HPDE6-E6E7 (cell line): Measurements from ENCODE around the gene TIRAP.

Source experiments
- DNase-seq: peaks from one replicate; pipeline ENCODE4 v3.0.0; 2011; ENCODE audit warnings: missing footprints; ENCODE audit errors: extremely low spot score

Gene TIRAP

GRCh38 chr11:126322996-126323395 lies 40.1 kb downstream of the TIRAP start:
- DNase-seq, result no peak

GRCh38 chr11:126327281-126328000 lies 44.5 kb downstream of the TIRAP start:
- no peak for DNase-seq

- DNase-seq, result no peak
These were observed 45.1 kb downstream of the TIRAP start for GRCh38 chr11:126328001-126328390.

GRCh38 chr11:126328444-126328843 lies 45.6 kb downstream of the TIRAP start:
- no peak for DNase-seq

GRCh38 chr11:126328938-126329643 lies 46.2 kb downstream of the TIRAP start:
- DNase-seq, result no peak

GRCh38 chr11:126329644-126330211 lies 46.8 kb downstream of the TIRAP start:
- no peak for DNase-seq

GRCh38 chr11:126331286-126331685 lies 48.4 kb downstream of the TIRAP start:
- DNase-seq, result no peak

- DNase-seq, result peak; percentile 86
These were observed 49.4 kb downstream of the TIRAP start for GRCh38 chr11:126332221-126332711.

GRCh38 chr11:126333142-126333541 lies 50.2 kb downstream of the TIRAP start:
- DNase-seq, result no peak

GRCh38 chr11:126334659-126335462 lies 52.0 kb downstream of the TIRAP start:
- DNase-seq, result no peak

- no peak for DNase-seq
These were observed 52.5 kb downstream of the TIRAP start for GRCh38 chr11:126335463-126335760.

GRCh38 chr11:126336138-126336541 lies 53.2 kb downstream of the TIRAP start:
- no peak for DNase-seq

- no peak for DNase-seq
These were observed 53.8 kb downstream of the TIRAP start for GRCh38 chr11:126336671-126337101.

- no peak for DNase-seq
These were observed 54.2 kb downstream of the TIRAP start for GRCh38 chr11:126337126-126337473.

- no peak for DNase-seq
These were observed 54.8 kb downstream of the TIRAP start for GRCh38 chr11:126337474-126338241.

- no peak for DNase-seq
These were observed 55.6 kb downstream of the TIRAP start for GRCh38 chr11:126338346-126339055.

- DNase-seq, result no peak
These were observed 56.4 kb downstream of the TIRAP start for GRCh38 chr11:126339073-126339862.

GRCh38 chr11:126339863-126340434 lies 57.1 kb downstream of the TIRAP start:
- no peak for DNase-seq

GRCh38 chr11:126340960-126341606 lies 58.2 kb downstream of the TIRAP start:
- no peak for DNase-seq
